MG63 (cell line): ENCODE measurements around the gene CDH15. TPM values are rescaled to one million over a fixed set of nuclear protein-coding genes. Genes with fewer than 3 reads are reported as not detected.
"Not testable (repeated sequence)": the region's sequence is repeated elsewhere in the genome, so short reads cannot be mapped to it uniquely, and the experiment has no call there.

ENCODE experiments used
- DNase-seq: peaks from one replicate; pipeline ENCODE4 v3.0.0-alpha.2; 2020
- H3K27me3 ChIP-seq: fragments of 250-450 bp; sonication (Bioruptor Pico); 2 replicates; pipeline ENCODE4 v1.5.1; 2020; ENCODE audit warnings: mild to moderate bottlenecking, moderate library complexity
- H3K36me3 ChIP-seq: fragments of 250-450 bp; sonication (Bioruptor Pico); 2 replicates; pipeline ENCODE4 v1.5.1; 2020; ENCODE audit warnings: mild to moderate bottlenecking, moderate library complexity
- H3K4me3 ChIP-seq: fragments of 250-450 bp; sonication (Bioruptor Pico); 2 replicates; pipeline ENCODE4 v1.5.1; 2020; ENCODE audit warnings: mild to moderate bottlenecking, moderate library complexity
- H3K9me3 ChIP-seq: fragments of 250-450 bp; sonication (Bioruptor Pico); 2 replicates; pipeline ENCODE4 v1.5.1; 2020; ENCODE audit warnings: mild to moderate bottlenecking, moderate library complexity
- total RNA-seq: library from RNA; depleted of rRNA; stranded (reverse); fragments of >200 nt; shearing (Covaris generic); gene quantifications from 2 replicates; pipeline ENCODE4 v1.2.3, GENCODE V29; 2014; ENCODE audit warnings: low replicate concordance

The CDH15 gene
- total RNA-seq, 1 experiment from 2014 or later: 4.4 TPM

- not testable (repeated sequence) for H3K9me3 ChIP-seq, H3K4me3 ChIP-seq, DNase-seq, H3K27me3 ChIP-seq, H3K36me3 ChIP-seq
Observed at GRCh38 chr16:89188471-89189357, 17.2 kb downstream of the CDH15 start.

- Histone ChIP-seq H3K9me3 (no peaks in the 10 kb centered on the region), H3K27me3 (no peaks in the 10 kb centered on the region), H3K4me3 (no peak overlapping the region), H3K36me3 (no peaks in the 10 kb centered on the region)
- no peak for DNase-seq
Observed at GRCh38 chr16:89189358-89190025, 17.9 kb downstream of the CDH15 start.

GRCh38 chr16:89190150-89190958, 18.8 kb downstream of the CDH15 start:
- no peaks in the 10 kb centered on the region for H3K9me3 ChIP-seq
- H3K27me3 ChIP-seq: no peaks in the 10 kb centered on the region
- H3K4me3 ChIP-seq: no peak overlapping the region
- no peaks in the 10 kb centered on the region for H3K36me3 ChIP-seq
- no peak for DNase-seq

- no peaks in the 10 kb centered on the region for H3K9me3 ChIP-seq
- DNase-seq: no peak
- no peak overlapping the region for H3K4me3 ChIP-seq
Observed at GRCh38 chr16:89191033-89191900, 19.7 kb downstream of the CDH15 start.

GRCh38 chr16:89191901-89192185, 20.3 kb downstream of the CDH15 start:
- no peaks in the 10 kb centered on the region for H3K36me3 ChIP-seq
- H3K4me3 ChIP-seq: peak overlapping the region; percentile 47
- H3K9me3 ChIP-seq: no peaks in the 10 kb centered on the region
- H3K27me3 ChIP-seq: no peaks in the 10 kb centered on the region
- no peak for DNase-seq

More at GRCh38 chr16:89191033-89191900, 19.7 kb downstream of the CDH15 start:
- Histone ChIP-seq H3K27me3 (no peaks in the 10 kb centered on the region), H3K36me3 (no peaks in the 10 kb centered on the region)

GRCh38 chr16:89192186-89192955, 20.8 kb downstream of the CDH15 start:
- not testable (repeated sequence) for H3K27me3 ChIP-seq, H3K36me3 ChIP-seq, H3K9me3 ChIP-seq
- peak overlapping the region; percentile 47 for H3K4me3 ChIP-seq
- DNase-seq: peak; percentile 78

GRCh38 chr16:89192956-89193575, 21.5 kb downstream of the CDH15 start:
- no peaks in the 10 kb centered on the region for H3K27me3 ChIP-seq
- no peak overlapping the region for H3K4me3 ChIP-seq
- H3K36me3 ChIP-seq: no peaks in the 10 kb centered on the region
- H3K9me3 ChIP-seq: no peaks in the 10 kb centered on the region
- peak; percentile 71 for DNase-seq

- Histone ChIP-seq H3K27me3 (no peaks in the 10 kb centered on the region), H3K36me3 (no peaks in the 10 kb centered on the region), H3K9me3 (no peaks in the 10 kb centered on the region), H3K4me3 (no peak overlapping the region)
- DNase-seq: no peak
Observed at GRCh38 chr16:89193576-89194293, 22.2 kb downstream of the CDH15 start.

- no peak for DNase-seq
- no peak overlapping the region for H3K4me3 ChIP-seq
- no peaks in the 10 kb centered on the region for H3K27me3 ChIP-seq
- H3K36me3 ChIP-seq: no peaks in the 10 kb centered on the region
- no peaks in the 10 kb centered on the region for H3K9me3 ChIP-seq
Observed at GRCh38 chr16:89194340-89195311, 23.1 kb downstream of the CDH15 start.

GRCh38 chr16:89195521-89196171, 24.1 kb downstream of the CDH15 start:
- Histone ChIP-seq H3K9me3 (no peaks in the 10 kb centered on the region), H3K27me3 (peaks cover 2% of the 10 kb centered on the region), H3K36me3 (no peaks in the 10 kb centered on the region), H3K4me3 (no peak overlapping the region)
- DNase-seq: no peak

GRCh38 chr16:89197033-89197632, 25.6 kb downstream of the CDH15 start:
- H3K4me3 ChIP-seq: no peak overlapping the region
- peaks cover 3% of the 10 kb centered on the region for H3K27me3 ChIP-seq
- no peak for DNase-seq
- H3K36me3 ChIP-seq: no peaks in the 10 kb centered on the region
- H3K9me3 ChIP-seq: no peaks in the 10 kb centered on the region

- no peak for DNase-seq
Observed at GRCh38 chr16:89197633-89198416, 26.3 kb downstream of the CDH15 start.

More at GRCh38 chr16:89197633-89198416, 26.3 kb downstream of the CDH15 start:
- no peak overlapping the region for H3K4me3 ChIP-seq
- no peaks in the 10 kb centered on the region for H3K36me3 ChIP-seq
- no peaks in the 10 kb centered on the region for H3K9me3 ChIP-seq
- peaks cover 3% of the 10 kb centered on the region for H3K27me3 ChIP-seq
